ENCODE data around the gene FAF2.

The FAF2 gene

DNA sequence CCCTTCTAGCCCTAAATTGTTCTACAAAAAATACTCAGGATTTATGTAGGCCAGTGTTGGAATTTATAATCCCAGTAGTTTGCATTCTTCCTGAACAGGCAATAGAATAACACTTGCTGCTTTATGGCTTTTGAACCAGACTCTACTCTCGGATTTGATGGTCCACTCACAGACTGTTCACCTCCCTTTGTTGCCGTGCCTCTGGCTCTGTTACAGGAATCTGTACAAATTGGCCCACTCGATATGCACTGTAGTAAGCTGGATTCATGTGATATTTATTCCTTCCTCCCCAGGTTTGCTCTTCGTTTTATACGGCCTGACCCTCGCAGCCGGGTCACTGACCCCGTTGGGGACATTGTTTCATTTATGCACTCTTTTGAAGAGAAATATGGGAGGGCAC, 43.7 kb downstream of the FAF2 start:
- no peaks in the 10 kb centered on the region for H3K4me1 Mint-ChIP-seq
- no peaks in the 10 kb centered on the region for H3K27me3 Mint-ChIP-seq (ENCODE audit: low read depth)
- TF ChIP-seq, protein P1, sequence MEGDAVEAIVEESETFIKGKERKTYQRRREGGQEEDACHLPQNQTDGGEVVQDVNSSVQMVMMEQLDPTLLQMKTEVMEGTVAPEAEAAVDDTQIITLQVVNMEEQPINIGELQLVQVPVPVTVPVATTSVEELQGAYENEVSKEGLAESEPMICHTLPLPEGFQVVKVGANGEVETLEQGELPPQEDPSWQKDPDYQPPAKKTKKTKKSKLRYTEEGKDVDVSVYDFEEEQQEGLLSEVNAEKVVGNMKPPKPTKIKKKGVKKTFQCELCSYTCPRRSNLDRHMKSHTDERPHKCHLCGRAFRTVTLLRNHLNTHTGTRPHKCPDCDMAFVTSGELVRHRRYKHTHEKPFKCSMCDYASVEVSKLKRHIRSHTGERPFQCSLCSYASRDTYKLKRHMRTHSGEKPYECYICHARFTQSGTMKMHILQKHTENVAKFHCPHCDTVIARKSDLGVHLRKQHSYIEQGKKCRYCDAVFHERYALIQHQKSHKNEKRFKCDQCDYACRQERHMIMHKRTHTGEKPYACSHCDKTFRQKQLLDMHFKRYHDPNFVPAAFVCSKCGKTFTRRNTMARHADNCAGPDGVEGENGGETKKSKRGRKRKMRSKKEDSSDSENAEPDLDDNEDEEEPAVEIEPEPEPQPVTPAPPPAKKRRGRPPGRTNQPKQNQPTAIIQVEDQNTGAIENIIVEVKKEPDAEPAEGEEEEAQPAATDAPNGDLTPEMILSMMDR (IDR thresholded peaks at IDR 0.05; ENCODE audit: unreplicated experiment in 3 of 3): no peak
- no peaks in the 10 kb centered on the region for H3K9me3 Mint-ChIP-seq
- no peak overlapping the region for H3K4me3 Mint-ChIP-seq
- H3K27ac Mint-ChIP-seq: no peak overlapping the region
- peaks cover 73% of the 10 kb centered on the region for H3K36me3 Mint-ChIP-seq (ENCODE audit: low read depth)

DNA sequence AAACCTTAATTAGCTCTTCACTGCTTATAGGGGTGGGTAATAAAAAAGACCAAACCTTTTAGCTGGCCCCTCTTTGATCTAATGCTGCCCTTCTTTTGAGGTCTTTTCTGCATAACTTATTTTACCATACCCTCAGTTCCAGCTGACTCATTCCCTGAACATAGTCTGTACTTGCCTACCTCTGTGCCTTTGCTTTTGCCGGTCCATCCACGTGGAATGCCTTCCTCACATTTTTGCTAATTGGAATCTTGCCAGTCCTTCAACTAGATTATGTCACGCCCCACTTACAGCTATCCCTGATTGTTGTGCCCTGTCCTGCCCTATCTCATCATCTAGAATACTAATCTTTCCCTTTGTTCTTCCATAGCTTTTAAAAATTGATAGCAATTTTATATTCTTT, 44.2 kb downstream of the FAF2 start:
- no peaks in the 10 kb centered on the region for H3K4me1 Mint-ChIP-seq
- H3K27me3 Mint-ChIP-seq (ENCODE audit: low read depth): no peaks in the 10 kb centered on the region
- TF ChIP-seq, protein P1 (IDR thresholded peaks at IDR 0.05; ENCODE audit: unreplicated experiment in 3 of 3): no peak
- peaks cover 75% of the 10 kb centered on the region for H3K36me3 Mint-ChIP-seq (ENCODE audit: low read depth)
- H3K9me3 Mint-ChIP-seq: no peaks in the 10 kb centered on the region
- no peak overlapping the region for H3K4me3 Mint-ChIP-seq
- H3K27ac Mint-ChIP-seq: no peak overlapping the region

DNA sequence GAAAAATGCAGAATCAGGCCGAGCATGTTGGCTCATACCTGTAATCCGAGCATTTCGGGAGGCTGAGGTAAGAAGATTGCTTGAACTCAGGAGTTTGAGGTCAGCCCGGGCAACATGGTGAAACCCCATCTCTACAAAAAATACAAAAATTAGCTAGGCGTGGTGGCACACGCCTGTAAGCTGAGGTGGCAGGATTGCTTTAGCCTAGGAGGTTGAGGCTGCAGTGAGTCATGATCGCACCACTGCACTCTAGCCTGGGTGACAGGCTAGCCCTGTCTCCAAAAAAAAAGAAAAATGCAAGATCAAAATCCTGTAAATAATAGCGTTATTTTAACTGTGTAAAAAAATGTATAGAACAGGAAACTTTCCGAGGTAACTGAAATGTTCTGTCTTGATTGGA, 49.7 kb downstream of the FAF2 start:
- H3K9me3 Mint-ChIP-seq: no peaks in the 10 kb centered on the region
- H3K4me1 Mint-ChIP-seq: no peaks in the 10 kb centered on the region
- TF ChIP-seq, protein P1 (IDR thresholded peaks at IDR 0.05; ENCODE audit: unreplicated experiment in 3 of 3): no peak
- no peak overlapping the region for H3K4me3 Mint-ChIP-seq
- no peaks in the 10 kb centered on the region for H3K27me3 Mint-ChIP-seq (ENCODE audit: low read depth)
- H3K36me3 Mint-ChIP-seq (ENCODE audit: low read depth): peaks cover 78% of the 10 kb centered on the region
- H3K27ac Mint-ChIP-seq: no peak overlapping the region

DNA sequence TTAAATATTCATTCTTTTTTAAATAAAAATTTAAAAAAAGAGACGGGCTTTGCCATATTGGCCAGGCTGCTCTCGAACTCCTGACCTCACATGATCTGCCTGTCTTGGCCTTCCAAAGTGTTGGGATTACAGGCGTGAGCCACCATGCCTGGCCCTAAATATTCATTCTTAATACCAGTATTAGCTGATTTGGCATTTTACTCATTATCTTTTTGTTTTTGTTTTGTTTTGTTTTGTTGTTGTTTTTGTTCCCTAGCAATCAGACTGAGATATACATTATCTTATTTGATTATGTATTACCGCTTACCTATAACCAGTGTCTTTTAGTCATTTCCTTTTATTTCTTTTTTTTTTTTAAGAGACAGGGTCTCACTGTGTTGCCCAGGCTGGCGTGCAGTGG, 51.1 kb downstream of the FAF2 start:
- Mint-ChIP-seq H3K4me3 (no peak overlapping the region), H3K9me3 (no peaks in the 10 kb centered on the region), H3K4me1 (no peaks in the 10 kb centered on the region), H3K27me3 (ENCODE audit: low read depth) (no peaks in the 10 kb centered on the region), H3K27ac (no peak overlapping the region), H3K36me3 (ENCODE audit: low read depth) (peaks cover 76% of the 10 kb centered on the region)
- TF ChIP-seq, protein P1 (IDR thresholded peaks at IDR 0.05; ENCODE audit: unreplicated experiment in 3 of 3): no peak

DNA sequence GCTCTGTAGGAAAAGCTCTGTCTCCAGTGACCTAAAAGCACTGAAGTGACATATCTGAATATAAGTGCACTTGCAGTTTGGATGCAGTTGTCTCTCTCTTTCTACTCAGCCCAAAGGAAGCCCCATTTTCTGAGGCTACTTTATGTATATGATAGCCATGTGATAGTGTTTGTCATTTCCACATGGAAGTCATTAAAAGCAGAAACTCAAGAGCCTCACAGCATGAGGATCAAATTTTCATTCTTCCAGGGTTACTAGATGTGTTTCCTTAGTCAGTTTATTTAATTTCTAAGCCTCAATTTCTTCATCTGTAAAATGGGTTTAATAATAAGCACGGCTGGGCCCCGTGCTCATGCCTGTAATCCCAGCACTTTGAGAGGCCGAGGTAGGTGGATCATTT, 52.3 kb downstream of the FAF2 start:
- H3K4me1 Mint-ChIP-seq: no peaks in the 10 kb centered on the region
- H3K9me3 Mint-ChIP-seq: no peaks in the 10 kb centered on the region
- peaks cover 81% of the 10 kb centered on the region for H3K36me3 Mint-ChIP-seq (ENCODE audit: low read depth)
- no peak overlapping the region for H3K4me3 Mint-ChIP-seq
- H3K27ac Mint-ChIP-seq: no peak overlapping the region
- TF ChIP-seq, protein P1 (IDR thresholded peaks at IDR 0.05; ENCODE audit: unreplicated experiment in 3 of 3): no peak
- no peaks in the 10 kb centered on the region for H3K27me3 Mint-ChIP-seq (ENCODE audit: low read depth)

DNA sequence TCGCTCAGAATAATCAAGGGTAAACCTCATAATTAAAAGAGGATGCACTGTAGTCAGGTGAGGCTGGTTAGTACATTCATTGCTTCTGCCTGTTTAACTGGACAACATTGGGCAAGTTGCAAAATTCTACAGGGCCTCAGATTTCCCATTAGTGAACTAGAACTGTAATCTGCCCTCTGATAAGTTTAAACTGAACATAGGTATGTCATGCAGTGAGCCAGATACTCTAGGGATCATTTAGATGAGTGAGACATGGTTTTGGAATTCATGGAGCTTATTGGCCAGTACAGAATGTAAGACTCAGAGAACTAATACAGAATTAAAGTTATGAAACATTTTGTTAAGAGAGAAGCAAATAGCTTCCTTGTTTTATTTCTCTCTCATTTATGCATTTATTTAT, 53.1 kb downstream of the FAF2 start:
- Mint-ChIP-seq H3K4me1 (no peaks in the 10 kb centered on the region), H3K27me3 (ENCODE audit: low read depth) (no peaks in the 10 kb centered on the region), H3K4me3 (no peak overlapping the region), H3K36me3 (ENCODE audit: low read depth) (peaks cover 79% of the 10 kb centered on the region), H3K9me3 (no peaks in the 10 kb centered on the region), H3K27ac (no peak overlapping the region)
- TF ChIP-seq, protein P1 (IDR thresholded peaks at IDR 0.05; ENCODE audit: unreplicated experiment in 3 of 3): no peak
